ENCODE results near the gene MXI1.
A peak's percentile ranks its signal among the peaks of the same experiment; 100 is the strongest.

MXI1 gene

DNA sequence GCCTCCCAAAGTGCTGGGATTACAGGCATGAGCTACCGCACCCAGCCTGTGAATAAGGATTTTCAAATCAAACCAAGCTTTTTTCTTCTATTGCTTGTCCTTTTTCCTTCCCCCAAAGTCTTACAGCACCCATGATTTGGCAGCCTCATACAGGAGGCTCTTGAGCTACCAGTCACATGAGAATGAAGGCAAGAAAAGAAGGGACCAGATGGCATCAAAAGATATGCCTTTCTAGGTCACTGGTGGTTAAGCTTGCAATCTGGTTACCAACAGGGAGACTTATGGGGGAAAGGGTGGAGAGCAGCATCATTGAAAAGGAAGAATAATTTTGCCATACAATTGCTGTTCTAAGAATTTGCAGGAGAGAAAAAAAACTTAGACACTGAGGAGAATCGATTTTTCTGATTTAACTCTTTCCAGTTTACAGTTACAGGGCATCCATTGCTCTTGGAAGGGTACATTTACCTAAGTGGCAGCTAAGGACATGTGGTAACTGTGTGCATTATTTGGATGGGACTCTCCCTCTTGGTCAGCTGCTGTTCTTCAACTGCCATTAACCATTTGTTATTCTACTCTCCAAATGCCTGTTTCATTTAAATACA, 67.8 kb downstream of the MXI1 start:
- no peak for DNase-seq (ENCODE audit: low read depth)

- DNase-seq (ENCODE audit: low read depth): no peak
Observed at GRCh38 chr10:110276603-110277002, 69.2 kb downstream of the MXI1 start.

- no peak for DNase-seq (ENCODE audit: low read depth)
Observed at GRCh38 chr10:110277591-110277990, 70.2 kb downstream of the MXI1 start.

GRCh38 chr10:110278562-110279406, 71.4 kb downstream of the MXI1 start:
- DNase-seq (ENCODE audit: low read depth): no peak

DNA sequence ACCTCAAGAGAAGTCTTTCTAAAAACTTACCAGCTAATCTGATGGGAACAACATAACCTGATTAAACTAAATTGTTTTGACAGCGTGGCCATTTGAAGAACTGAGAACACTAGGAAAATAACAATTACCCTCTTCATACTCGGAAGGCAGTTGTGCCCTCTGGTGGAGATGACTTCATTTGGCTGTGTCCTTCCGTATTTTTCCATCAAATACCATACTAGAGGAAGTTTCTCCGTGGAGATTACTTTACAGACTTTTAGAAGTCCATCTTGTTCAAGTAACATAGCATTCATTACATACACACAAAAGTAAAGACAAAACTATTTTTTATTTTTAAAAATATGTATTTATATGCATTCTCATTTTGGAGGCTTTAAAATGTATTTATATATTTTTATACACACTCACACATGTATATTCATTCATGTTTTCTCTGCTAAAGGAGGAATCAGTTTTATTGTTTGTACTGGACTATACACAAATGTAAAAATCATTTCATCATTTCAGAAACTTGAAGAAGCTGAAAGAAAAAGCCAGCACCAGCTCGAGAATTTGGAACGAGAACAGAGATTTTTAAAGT, 72.1 kb downstream of the MXI1 start:
- peak; percentile 20 for DNase-seq (ENCODE audit: low read depth)

- no peak for DNase-seq (ENCODE audit: low read depth)
Observed at GRCh38 chr10:110284262-110284661, 76.9 kb downstream of the MXI1 start.

- no peak for DNase-seq (ENCODE audit: low read depth)
Observed at GRCh38 chr10:110285501-110285900, 78.1 kb downstream of the MXI1 start.

GRCh38 chr10:110286841-110287240, 79.4 kb downstream of the MXI1 start:
- no peak for DNase-seq (ENCODE audit: low read depth)

- no peak for DNase-seq (ENCODE audit: low read depth)
Observed at GRCh38 chr10:110296966-110297365, 89.6 kb downstream of the MXI1 start.

DNA sequence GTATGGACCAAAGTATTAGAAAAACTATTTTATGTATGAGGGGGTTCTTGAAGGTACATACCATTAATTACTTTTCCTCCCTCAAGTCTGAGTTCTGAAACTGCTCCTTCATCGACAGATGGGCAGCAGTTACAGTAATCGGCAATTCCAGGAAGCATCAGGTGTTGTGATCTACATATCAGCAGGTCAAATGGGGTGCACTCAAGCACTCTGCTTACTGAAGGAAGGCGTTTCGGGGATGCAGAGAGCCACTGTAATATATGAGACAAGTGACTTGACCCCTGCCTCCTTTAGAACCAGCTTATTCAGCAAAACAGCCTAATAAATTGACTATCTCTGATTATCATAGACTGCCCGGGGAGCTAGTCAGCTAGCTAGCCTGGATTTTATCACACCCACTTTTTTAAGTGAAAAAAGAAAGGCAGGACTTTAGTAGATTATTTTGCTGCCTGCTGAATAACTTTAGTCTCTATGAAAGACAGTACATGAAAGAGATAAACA, 93.1 kb downstream of the MXI1 start:
- DNase-seq (ENCODE audit: low read depth): no peak

DNA sequence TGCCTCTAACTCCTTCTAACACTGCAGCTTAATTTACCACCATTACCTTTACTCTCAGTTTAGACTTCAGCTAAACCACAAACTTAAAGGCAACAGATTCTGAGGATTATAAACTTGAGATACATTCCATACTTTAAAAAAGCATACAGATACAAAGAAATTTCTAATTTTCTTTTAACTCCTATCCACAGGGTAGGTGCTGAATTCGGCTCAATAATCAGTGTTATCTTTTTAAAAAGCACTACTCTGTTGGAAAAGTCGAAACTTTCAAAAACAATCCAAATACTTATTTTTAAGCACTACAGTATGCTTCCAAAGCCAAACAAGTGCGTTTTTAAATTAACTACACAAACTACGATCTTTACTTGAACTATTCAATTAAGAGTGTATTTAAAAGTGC, 96.3 kb downstream of the MXI1 start:
- no peak for DNase-seq (ENCODE audit: low read depth)

DNA sequence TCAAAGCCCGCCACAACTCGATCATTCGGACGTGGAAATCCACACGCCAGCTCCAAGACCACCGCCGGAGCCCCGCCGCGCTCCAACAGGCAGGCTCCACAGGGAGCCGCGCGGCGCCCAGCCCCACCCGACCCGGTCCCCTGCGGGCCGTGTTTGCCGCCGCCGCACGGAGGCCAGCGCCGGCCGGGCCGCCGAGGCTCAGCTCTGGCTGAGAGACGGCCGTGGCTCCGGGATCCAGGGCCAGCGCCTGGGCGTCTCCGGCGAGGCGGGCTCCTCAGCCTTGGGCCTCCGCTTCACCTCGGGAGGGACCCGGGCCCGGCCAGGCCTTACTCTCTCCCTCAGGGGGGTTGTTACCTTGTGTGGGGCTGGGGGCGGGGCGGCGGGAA, 97.0 kb downstream of the MXI1 start:
- DNase-seq (ENCODE audit: low read depth): no peak

DNA sequence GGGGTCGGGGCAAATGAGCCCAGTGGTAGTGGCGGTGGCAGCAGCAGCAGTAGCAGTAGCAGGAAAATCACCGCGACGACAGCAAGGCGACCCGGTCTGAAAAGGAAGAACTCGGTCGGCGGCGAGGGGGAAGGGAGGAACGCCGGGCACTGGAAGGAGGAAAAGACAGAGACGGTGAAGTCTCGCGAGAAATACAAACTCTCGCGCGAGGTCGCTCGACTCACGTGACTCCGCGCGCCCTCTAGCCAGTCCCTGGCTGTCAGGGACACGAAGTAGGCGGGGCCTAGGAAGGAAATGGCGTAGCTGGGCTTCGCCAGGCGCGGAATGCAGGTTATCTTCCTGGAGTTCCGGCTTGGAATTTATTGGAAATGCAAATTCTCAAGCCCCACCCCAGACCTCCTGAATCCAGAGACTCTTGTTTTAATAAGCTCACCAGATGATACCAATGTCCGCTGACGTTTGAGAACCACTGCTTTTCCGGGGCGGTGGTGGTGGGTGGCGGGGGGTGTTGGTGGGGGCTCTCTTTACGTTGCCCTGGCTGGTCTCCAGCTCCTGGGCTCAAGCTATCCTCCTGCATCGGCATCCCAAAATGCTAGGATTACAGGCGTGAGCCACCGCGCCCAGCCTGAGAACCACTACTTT, 97.5 kb downstream of the MXI1 start, which contains the start of gene SMNDC1:
SMNDC1 (minus strand) TSS at position 141 of the 642 bp plus-strand sequence. CDS start 1,333 bp downstream, outside the sequence.
- peak; percentile 96 for DNase-seq (ENCODE audit: low read depth)

GRCh38 chr10:110305767-110306451, 98.5 kb downstream of the MXI1 start:
- DNase-seq (ENCODE audit: low read depth): peak; percentile 47

DNA sequence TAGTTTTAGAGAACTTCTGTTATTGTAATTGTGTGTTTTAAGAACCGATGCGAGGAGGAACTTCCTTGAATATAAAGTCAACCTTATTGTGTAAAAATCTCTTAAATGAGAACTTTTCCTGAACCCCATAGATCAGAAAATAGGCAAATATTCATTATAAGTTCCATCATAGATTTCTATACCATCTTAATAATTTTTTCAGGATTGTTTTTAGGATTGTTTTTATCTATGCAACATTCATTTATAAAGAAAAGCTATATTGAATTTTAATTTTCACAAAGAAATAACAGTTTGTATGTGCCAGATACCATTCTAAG, 99.0 kb downstream of the MXI1 start:
- no peak for DNase-seq (ENCODE audit: low read depth)

- no peak for DNase-seq (ENCODE audit: low read depth)
Observed at GRCh38 chr10:110307805-110308204, 100.4 kb downstream of the MXI1 start.

DNA sequence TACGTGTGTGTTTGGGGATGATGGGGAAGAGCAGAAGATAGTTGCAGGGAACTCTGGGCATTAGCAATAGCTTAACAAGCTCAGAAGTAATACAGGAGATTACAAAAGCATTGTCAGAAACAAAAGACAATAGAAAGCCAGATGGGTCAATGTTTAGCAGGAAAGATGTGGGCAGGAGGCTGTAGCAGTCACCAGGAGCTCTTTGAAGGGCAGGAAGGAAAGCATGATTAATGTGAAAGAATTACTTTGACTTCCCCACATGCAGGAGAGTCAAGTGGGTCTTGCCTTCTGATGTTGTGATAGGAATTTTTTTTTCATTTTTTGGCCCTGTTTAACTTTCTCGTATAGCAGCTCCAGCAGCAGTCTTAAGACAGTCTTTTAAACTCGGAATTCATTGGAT, 103.3 kb downstream of the MXI1 start:
- no peak for DNase-seq (ENCODE audit: low read depth)

- DNase-seq (ENCODE audit: low read depth): peak; percentile 17
Observed at GRCh38 chr10:110311357-110311949, 104.0 kb downstream of the MXI1 start.

DNA sequence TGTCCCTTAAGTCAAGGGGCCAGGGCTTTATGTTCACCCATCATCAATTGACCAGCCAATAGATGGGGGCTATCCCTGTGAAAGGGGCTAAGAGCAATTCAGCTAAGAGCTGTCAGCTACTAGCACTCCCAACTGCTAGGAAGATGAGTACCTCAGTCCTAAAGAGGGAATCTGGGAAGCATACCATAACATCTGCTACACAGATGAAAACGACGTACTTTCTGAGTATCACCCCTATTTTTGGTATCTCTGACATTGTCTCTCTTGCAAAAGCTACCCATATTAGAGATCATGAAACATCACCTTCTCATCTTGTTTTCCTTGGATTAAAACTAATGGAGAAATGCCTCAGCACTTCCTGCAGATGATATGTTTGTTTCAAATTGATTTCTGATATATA, 104.8 kb downstream of the MXI1 start:
- DNase-seq (ENCODE audit: low read depth): no peak

- no peak for DNase-seq (ENCODE audit: low read depth)
Observed at GRCh38 chr10:110313674-110314073, 106.3 kb downstream of the MXI1 start.

Measured in activated T-cell treated with anti-CD3 and anti-CD28 coated beads for 24 hours (primary cell).